ENCODE data around the gene CISD2.

DNA sequence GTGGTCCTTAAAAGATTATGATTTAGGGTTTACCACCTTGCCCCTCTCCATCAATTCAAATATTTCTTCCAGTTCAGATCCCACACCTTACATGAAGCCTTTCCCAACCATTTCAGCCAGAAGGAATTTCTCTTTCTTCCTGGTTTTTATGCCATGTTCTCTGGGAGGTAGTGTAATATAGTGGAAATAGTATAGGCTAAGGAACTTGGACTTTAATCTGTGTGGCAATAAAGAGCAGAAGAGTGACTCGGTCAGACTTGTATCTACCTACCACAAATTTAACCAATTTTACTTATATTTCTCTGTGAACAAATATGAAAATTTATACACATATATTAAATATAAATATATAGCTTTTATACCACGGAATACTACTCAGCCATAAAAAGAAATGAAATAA, 18.4 kb upstream of the CISD2 start:
- TF ChIP-seq, protein P1, sequence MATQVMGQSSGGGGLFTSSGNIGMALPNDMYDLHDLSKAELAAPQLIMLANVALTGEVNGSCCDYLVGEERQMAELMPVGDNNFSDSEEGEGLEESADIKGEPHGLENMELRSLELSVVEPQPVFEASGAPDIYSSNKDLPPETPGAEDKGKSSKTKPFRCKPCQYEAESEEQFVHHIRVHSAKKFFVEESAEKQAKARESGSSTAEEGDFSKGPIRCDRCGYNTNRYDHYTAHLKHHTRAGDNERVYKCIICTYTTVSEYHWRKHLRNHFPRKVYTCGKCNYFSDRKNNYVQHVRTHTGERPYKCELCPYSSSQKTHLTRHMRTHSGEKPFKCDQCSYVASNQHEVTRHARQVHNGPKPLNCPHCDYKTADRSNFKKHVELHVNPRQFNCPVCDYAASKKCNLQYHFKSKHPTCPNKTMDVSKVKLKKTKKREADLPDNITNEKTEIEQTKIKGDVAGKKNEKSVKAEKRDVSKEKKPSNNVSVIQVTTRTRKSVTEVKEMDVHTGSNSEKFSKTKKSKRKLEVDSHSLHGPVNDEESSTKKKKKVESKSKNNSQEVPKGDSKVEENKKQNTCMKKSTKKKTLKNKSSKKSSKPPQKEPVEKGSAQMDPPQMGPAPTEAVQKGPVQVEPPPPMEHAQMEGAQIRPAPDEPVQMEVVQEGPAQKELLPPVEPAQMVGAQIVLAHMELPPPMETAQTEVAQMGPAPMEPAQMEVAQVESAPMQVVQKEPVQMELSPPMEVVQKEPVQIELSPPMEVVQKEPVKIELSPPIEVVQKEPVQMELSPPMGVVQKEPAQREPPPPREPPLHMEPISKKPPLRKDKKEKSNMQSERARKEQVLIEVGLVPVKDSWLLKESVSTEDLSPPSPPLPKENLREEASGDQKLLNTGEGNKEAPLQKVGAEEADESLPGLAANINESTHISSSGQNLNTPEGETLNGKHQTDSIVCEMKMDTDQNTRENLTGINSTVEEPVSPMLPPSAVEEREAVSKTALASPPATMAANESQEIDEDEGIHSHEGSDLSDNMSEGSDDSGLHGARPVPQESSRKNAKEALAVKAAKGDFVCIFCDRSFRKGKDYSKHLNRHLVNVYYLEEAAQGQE (IDR thresholded peaks at IDR 0.05; ENCODE audit: low read depth), result no peak
- TF ChIP-seq, protein P2, sequence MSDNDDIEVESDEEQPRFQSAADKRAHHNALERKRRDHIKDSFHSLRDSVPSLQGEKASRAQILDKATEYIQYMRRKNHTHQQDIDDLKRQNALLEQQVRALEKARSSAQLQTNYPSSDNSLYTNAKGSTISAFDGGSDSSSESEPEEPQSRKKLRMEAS (IDR thresholded peaks at IDR 0.05), result no peak
- TF ChIP-seq YY1 (IDR thresholded peaks at IDR 0.05; ENCODE audit: low read depth) (no peak), EGR1 (IDR thresholded peaks at IDR 0.05) (no peak)
- TF ChIP-seq, protein P3, sequence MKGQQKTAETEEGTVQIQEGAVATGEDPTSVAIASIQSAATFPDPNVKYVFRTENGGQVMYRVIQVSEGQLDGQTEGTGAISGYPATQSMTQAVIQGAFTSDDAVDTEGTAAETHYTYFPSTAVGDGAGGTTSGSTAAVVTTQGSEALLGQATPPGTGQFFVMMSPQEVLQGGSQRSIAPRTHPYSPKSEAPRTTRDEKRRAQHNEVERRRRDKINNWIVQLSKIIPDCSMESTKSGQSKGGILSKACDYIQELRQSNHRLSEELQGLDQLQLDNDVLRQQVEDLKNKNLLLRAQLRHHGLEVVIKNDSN (IDR thresholded peaks at IDR 0.05), result no peak

All from Ishikawa (cell line).